Stimulated activated CD8-positive, alpha-beta memory T cell treated with anti-CD3 and anti-CD28 coated beads, Interleukin-7, amount 100 ng/mL, for 4 hours (primary cell): ENCODE results near the gene ACBD6.

ENCODE experiments used
- DNase-seq, 2 donors: peaks; one replicate each; pipeline ENCODE4 v3.0.0-alpha.2; 2020; ENCODE audit warnings: low read depth in 2 of 2

The ACBD6 gene

DNA sequence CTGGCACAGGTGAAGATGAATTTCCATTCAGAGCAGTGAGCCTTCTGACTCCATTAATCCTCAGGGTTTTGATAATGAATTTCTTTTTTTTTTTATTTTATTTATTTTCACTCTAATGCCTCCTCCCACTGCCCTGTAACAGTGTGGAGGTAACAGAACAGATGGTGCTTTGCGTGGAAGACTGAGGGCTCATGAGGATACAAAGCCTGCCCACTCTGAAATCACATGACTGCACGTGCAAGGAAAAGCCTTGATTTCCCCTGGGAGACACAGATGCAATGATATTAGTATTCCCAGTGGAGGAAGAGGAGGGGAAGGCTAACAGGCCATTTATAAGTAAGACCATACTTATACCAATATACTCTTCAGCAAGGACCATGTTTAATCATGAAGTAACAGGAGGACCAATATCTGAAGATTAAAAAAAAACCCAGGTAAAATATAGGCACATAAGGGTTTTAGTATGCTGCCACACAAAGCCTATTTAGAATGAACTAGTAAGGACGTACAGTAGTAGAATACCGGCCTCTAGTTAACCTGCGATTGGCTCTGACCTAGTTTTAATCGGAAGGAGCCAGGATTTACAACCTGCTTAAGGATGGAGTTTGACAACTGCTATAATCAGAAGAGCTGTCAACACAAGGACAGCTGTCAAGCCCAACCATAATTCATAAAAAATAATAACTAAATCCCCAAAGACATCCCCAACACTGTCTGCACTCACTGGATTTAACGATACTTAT is 202.7 kb downstream of the ACBD6 start:
- no peak for DNase-seq

DNA sequence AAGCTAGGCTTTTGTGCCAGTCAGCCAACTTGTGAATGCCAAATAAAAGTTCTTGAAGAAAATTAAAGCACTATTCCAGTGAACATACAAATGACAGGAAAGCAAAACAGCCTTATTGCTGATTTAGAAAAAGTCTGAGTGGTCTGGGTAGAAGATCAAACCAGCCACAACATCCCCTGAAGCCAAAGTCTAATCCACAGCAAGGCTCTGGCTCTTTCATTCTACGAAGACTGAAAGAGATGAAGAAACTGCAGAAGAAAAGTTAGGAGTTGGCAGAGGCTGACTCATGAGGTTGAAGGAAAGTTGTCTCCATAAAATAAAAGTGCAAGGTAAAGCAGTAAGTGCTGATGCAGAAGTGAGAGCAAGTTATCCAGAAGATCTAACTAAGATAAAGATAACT is 206.4 kb downstream of the ACBD6 start:
- DNase-seq, result no peak

DNA sequence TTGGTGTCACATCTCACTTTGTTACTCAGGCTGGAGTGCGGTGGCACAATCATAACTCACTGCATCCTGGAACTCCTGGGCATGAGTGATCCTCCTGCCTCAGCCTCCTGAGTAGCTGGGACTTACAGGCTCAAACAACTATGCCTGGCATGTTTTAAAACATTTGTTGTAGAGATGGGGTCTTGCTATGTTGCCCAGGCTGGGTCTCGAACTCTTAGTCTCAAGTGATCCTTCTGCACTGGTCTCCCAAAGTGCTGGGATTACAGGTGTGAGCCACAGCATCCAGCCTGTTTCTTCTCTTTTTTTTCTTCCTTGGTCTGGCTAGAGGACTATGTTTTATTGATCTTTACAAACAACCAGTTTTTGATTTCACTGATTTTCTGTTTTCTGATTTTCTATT is 207.7 kb downstream of the ACBD6 start:
- DNase-seq, result no peak

DNA sequence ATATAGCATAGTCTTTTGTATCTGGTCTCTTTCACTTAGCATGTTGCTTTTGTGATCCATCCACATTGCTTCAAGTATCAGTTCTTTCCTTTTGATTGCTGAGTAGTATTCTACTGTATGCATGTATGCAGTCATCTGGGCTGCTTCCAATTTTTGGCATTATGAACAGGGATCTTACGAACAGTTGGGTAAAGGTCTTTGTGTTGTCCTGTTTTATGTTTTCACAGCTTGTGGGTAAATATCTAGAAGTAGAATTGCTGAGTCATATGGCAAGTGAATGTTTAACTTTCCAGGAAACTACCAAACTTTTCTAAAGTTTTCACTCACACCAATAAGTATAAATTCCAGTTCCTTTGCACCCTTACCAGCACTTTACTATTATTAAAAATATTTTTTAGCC is 211.4 kb downstream of the ACBD6 start:
- no peak for DNase-seq

DNA sequence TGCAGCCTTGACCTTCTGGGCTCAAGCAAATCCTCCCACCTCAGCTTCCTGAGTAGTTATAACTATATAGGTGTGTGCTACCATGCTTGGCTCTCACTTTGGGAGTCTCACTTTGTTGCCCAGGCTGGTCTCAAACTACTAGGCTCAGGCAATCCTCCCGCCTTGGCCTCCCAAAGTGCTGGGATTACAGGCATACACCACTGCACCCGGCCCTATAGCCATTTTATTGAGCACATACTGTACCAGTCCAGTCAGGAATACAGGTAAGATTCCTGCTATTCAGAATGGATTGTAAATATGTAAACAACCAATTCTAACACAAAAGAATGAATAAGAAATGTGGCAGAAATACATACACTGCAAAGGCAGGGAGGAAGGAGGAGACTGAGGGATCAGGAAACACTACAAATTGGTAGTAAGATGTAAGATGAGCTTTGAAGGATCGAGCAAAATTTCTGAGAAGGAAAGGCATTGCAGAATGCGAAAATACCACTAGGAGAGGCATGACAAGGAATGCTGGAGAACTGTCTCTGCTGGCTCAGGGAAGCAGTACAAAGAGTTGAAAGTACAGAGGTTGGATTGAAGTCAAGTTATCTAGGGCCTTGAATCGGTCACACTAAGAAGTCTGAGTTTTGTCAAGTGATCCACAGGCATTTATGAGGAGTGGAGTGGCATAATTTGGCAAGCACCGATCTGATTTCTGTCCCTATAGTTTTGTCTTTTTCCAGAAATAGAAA is 211.9 kb downstream of the ACBD6 start:
- no peak for DNase-seq

DNA sequence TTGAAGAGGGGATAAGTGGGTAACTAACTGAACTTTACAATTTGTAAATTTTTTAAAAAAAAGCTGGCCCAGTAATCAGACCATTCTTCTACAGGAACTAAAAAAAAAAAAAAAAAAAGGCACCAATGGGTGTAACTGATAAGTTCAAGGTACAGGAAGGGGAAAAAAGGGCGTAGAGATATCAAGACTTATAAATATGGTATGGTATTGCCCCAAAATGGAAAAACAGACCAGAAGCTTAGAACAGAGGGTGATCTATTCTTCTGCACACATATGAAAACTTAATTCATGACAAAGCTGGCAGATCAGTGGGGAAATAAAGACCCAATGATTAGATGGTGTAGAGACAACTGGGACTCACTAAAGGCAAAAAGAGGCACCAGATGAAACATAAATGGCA is 213.4 kb downstream of the ACBD6 start:
- DNase-seq, result no peak

DNA sequence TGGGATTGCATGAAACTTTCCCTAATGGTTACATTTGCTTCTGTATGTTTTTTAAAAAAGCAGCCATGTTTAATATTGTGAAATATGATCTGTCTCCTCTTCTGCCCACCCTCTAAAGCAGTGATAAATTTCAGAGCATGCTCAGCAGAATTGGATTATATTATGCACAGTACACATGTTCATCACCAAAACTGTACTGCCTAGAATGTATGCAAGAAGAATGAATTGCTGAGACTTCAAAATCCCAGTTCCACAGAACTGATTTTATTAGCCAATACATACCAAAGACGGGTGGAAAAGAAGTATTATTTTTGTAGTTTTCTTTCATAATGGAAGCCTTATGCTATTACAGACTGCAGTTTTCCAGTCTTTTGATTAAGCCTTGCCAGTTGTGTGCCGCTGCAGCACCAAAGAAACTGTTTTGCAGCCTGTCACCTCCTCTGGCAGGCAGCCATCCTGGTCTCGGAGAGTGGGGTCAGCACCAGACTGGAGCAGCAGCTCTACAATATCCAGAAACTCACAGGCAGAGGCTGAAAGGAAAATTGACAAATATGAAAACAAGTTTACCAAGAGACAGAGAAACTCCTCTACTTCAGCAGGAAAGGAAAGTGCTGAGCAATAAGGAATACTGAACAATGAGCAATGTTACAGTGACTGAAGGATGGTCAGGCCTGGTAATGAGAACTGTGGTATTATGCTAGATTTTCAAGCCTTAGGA is 214.2 kb downstream of the ACBD6 start:
- no peak for DNase-seq

DNA sequence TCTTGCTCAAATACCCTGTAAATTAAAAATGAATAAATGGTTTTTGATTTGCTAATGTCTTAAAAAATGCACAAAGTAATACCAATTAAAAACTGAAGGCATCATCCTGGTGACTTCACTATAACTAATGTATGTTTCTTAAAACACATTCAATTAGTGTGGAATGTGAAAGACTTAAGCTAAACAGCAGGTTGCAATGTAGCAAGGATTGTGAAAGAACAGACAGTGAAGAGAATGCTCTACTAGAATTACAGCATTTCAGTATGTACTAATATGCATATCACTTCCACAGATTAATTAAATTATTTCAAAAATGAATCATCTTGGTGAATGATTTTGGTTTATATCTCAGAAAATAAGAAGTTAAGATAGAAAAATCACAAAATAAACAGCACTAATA is 216.0 kb downstream of the ACBD6 start:
- no peak for DNase-seq

DNA sequence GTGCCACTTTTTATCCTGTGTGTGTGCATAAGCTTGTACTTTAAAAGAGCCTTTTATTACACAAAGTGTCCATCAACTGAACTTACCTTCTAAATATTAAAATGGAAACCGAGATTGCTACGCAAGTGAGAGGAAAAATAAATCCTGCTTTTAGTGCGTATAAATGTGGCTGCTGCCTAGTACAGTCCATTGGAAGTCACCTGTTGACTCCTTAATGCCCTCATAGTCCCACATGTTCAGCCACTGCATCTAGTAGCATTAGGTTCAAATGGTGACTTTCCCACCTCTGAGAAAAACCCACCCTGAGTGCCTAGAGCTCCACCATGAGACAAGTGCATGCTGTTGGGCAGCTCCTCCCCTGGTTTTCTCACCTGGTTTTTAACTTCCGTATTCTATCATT is 219.3 kb downstream of the ACBD6 start:
- no peak for DNase-seq

DNA sequence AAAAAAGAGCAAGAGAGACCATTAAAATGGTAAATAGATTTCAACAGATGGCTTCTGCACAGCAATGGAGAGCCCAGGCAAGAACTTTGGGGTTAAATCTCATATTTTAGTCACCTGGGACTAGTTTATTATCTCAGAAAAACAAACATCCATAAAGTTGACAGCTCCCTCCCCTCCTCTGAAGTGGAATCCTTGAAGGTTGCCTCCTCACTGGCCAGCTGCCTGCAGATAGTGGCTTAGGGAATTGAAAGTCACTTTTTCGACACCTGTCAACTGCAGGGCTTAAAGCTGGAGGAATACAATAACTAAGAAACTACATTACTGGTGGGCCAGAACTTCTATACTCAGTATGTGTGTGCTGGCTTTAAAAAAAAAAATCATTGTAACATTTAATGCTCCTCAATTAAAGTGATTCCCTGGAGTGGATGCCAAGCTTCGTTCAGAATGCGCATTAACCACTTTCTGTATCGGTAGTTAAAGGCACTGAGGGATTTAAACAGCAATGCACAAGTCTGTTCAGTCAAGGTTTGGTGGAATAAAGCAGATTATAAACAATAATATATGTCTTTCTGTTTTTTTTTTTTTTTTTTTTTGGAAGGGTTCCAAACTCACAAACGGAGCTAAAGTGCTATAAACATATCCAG is 219.9 kb downstream of the ACBD6 start:
- DNase-seq, result no peak

DNA sequence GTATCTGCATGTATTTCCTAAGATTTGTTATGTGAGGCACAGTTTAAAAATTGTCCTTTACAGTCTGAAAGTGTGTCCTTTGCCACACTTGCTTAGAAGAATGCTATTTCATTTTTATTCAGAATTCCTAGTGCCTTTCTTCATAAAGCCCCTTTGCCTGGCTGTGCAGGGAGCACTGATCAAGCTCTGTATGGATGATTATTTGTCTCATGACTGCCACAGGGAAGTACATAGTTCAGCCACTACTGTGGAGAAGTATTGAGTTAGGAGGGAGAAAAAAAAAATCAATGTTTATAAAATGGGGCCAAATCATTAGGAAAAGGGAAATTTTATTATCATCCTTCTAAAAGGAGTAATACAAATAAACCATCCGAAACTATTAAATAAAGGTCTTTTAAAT is 220.9 kb downstream of the ACBD6 start:
- no peak for DNase-seq

DNA sequence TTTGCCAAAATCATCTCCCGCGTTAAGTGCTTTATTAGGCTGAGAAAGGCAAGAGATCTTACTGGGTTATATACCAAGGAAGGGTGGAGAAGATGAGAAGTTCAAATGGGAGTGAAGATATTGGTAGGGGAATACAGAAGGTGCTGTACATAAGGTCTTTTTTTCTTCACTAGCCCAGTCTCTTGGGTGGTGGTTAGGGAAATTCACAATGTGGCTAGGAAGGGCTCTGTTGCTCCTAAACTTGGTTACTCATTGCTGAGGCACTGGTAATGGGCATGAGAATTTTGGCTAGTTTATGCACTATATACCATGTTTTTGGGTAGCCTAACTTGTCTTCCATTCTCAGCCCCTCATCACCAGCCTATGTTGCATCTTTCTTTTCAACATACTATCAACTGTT is 221.8 kb downstream of the ACBD6 start:
- no peak for DNase-seq

DNA sequence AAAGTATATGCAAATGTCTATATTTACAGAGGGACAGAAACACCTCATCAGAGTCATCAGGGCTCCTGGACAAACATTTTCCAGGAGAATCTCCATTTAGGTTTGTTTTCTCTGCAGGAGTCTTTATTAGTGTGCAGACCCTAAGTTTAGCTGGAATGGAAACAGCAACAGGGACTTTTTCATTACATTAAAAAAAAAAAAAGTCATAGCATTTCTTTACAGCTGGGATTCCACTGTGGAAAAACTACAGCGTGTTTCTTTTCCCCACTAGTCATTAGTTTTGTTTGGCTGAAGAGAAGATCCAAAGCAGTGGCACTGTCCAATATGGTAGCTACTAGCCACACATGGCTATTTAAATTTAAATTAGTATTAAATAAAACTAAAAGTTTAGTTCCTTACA is 222.7 kb downstream of the ACBD6 start:
- no peak for DNase-seq

DNA sequence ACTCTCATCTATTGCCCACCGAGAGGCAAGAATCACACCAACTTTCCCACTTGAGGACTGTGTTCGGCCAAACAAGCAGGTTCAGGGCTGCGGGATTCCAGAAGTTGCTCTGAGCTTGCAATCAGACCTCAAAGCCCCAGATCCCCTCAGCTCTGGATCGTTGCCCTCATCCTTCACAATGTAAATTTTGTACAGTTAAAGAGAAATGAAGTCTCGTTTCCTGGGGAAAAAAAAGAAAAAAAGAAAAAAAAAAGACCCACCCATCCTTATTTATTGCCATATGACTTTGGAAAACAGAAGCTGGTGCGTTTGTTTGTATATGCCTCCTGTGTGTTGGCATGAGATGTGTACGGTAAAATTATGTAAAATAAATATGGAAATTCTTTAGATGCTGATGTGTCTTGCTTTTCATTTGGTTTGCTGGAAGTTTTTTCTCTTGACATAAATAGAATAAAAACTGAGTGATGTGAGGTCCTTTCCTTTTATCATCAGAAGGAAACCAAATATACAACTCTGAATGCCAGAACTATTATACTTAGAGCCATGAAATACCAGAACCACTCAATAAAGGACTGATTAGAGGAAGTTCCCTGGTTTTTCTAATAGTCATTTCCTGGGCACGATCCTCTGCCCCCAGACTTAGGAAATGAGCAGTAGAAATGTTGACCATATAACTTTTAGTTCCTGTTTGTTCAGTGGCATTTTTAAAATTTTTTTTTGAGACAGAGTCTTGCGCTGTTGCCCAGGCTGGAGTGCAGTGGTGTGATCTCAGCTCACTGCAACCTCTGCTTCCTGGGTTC is 223.6 kb downstream of the ACBD6 start:
- DNase-seq, result no peak

DNA sequence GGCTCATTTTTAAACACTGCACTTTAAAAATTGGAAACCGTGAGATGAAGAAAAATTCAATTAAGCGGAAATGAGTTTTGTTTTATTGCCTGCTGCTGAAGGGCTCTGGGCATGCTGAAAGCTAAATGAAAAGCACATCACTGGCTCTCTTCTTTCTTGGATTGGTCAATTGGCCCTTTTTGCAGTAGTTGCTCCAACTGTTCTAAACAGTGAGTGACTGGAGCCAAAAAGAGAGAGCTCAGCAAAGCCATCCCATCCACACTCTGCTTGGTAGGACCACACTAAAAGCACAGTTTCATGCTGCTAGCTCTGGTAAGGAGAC is 224.2 kb downstream of the ACBD6 start:
- no peak for DNase-seq

DNA sequence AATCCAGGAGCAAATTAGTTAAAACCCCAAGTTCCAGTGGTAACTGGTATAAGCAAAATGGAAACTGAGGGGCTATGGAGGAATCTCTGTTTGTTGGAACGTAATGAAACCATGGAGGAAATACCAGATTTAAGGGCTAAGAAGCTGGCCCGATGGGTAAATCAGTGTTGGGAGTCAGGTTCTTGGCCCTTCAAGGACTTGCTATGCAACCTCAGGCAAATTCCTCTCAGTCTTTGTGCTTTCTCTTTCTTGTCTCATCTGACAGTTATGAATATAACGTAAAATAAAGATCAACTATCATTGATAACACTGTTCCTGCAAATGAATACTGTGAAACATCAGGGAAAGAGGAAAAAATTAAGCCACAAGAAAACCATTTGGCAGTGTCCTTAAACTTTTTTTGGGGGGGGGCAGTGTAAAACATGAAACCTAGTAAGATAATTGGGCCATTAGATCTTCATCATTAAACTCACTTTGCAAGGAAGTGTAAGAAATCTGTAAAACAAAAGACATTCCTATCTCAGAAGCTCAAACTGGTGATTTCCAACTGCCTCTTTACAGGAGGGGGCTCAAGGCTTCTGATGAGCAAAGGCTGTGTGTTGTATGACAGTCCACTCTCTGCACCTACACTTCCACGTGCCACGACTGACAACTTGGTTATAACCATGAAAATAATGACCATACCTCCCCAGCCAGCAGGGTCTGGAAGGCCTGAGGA is 224.7 kb downstream of the ACBD6 start:
- DNase-seq, result no peak

DNA sequence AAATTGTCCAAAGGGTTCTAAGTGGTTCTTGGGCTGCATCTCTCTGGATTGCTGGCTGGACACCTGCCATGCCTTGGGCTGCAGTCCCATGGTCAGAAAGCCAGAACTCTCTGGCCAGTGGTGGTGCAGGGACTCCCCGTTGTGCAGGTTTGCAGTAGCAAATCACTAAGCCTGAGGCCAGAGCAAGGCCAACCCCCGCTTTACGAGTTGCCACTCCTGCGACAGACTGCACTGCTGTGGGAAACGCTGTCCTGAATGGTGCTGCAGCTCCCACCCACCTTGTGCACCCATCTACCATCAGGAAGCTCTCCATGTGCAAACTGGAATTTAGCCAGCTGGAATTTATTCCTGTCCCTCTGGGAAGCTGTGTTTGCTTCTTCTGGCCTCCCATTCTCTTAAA is 226.7 kb downstream of the ACBD6 start:
- DNase-seq, result no peak

DNA sequence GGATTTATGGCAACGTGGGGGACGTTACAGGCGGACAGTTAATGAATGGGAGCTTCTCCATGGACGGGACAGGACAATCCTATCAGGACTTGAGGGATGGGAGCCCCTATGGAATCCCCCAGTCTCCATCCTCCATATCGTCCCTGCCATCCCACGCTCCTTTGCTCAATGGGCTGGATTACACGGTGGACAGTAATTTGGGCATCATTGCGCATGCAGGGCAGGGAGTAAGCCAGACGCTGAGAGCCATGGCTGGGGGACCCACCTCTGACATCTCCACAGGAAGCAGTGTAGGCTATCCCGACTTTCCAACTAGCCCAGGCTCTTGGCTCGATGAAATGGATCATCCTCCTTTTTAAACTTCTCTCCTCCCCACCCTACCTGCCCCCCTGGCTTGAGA is 228.2 kb downstream of the ACBD6 start:
- DNase-seq, result no peak

DNA sequence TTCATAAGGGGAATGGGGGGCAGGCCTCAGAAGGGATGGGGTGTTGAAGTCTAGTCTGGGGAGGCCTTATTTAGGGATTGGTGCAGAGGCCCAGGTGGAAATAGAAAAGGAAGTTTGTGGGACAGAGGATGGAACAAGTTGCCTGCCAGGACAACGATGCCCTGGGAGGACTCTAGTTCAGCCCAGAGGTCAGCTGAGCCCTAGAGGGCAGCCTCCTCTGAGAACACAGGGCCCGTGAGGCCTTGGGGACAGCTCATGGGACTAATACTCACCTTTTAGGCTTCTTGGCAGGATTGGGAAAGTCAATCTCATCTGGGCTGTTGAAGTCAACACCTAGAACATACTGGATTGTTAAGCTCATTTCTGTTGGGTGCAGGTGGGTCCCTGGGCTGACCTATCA is 229.3 kb downstream of the ACBD6 start:
- no peak for DNase-seq

DNA sequence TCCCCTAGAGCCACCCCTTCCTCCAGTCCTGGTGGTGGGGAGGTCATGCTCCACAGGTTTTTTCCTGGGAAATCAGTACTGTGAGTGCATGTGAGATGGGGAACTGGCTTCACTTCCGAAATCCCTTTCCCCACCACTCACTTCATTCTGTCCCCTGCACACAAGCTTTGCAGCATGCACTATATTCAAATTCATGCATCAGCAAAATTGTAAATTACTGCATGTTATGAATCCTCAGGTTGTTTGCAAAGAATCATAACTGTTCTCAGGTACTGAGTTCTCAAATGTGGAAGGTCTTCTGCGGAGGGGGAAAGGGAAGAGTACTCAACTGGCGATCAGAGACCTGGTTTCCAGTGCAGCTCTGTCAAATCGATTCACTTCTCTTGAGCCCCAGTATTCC is 230.0 kb downstream of the ACBD6 start:
- DNase-seq, result no peak
